Hindlimb muscle (tissue), 1 donor: ENCODE results near the gene ABHD15. TPM values are rescaled to one million over a fixed set of nuclear protein-coding genes. Genes with fewer than 3 reads are reported as not detected.

Source experiments
- DNase-seq: peaks from one replicate; pipeline ENCODE4 v3.0.0-alpha.2; 2013
- polyA plus RNA-seq: library from polyadenylated mRNA; unstranded; fragments of 120-200 nt; gene quantifications from one replicate; pipeline ENCODE4 v1.2.1, GENCODE V29; 2013; ENCODE audit not compliant: insufficient read length

Gene ABHD15
- polyA plus RNA-seq, 1 donor = 5.1 TPM

DNA sequence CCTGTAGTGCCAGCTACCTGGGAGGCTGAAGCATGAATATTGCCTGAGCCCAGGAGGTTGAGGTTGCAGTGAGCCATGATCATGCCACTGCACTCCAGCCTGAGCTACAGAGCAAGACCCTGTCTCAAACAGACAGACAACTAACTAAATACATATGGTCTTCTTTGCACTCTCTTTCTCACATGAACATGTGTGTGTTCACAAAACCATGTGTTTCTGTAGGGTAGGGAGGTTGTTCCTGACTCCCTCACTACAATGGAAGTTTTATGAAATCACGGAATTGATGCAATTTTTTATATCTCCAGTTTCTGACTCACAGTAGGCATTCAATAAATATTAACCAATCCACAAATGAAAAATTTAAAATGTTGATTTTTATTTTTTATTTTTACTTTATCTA, 48.5 kb downstream of the ABHD15 start:
- no peak for DNase-seq

DNA sequence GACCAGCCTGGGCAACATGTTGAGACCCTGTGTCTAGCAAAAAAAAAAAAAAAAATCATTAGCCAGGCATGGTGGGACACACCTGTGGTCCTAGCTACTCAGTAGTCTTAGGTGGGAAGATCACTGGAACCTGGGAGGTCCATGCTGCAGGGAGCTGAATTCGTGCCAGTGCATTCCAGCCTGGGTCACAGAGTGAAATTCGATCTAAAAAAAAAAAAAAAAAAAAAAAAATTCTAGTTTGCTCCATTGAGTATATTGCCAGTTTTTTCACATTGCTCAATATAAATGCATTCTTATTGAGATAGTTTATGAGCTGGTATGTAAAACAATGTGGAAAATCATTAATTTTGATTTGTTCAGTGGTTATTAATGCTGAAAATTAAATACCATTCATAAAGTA, 52.0 kb downstream of the ABHD15 start:
- no peak for DNase-seq

DNA sequence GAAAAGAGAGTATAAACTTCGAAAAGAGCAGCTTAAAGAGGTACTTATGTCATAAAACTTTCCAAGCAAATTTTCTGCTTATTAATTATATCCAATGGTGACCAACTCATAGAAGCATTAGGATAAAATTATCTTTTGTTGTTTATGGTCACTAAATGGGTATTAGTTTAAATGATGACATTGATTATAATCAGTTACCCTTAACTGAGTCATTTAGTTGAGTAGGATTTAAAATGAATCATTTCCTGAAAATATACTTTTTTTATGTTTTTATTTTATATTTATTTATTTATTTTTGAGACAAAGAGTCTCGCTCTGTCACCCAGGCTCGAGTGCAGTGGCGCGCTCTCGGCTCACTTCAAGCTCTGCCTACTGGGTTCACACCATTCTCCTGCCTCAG, 55.9 kb downstream of the ABHD15 start:
- DNase-seq = no peak

Other genes with a start within 250 kb of the ABHD15 start
- 29.9 TPM for gene TAOK1, start 176.7 kb downstream of the ABHD15 start, polyA plus RNA-seq
- gene TP53I13, start 1.7 kb upstream of the ABHD15 start, polyA plus RNA-seq = 36.8 TPM
- 30.0 TPM for gene GIT1, start 22.6 kb upstream of the ABHD15 start, polyA plus RNA-seq
- 18.4 TPM for gene ANKRD13B, start 26.1 kb upstream of the ABHD15 start, polyA plus RNA-seq
- 99.3 TPM for gene CORO6, start 55.9 kb upstream of the ABHD15 start, polyA plus RNA-seq